Nephron (organoid): Measurements from ENCODE around the gene FOXK1.
A peak's percentile ranks its signal among the peaks of the same experiment; 100 is the strongest.

Experiments
- H3K27ac Mint-ChIP-seq, 3 experiments: 2 replicates each; pipeline ENCODE4 v1.8.0; 2020; ENCODE audit warnings: mixed read lengths in 3 of 3, mild to moderate bottlenecking in 2 of 3, moderate library complexity in 1 of 3
- H3K27me3 Mint-ChIP-seq: 2 replicates; pipeline ENCODE4 v1.8.0; 2021; ENCODE audit warnings: low read depth, mild to moderate bottlenecking, moderate library complexity, mixed read lengths
- H3K36me3 Mint-ChIP-seq: 2 replicates; pipeline ENCODE4 v1.8.0; 2020; ENCODE audit warnings: low read depth, mixed read lengths
- H3K4me1 Mint-ChIP-seq: 2 replicates; pipeline ENCODE4 v1.8.0; 2020; ENCODE audit warnings: mixed read lengths
- H3K4me3 Mint-ChIP-seq, 3 experiments: 2 replicates each; pipeline ENCODE4 v1.8.0; 2020; ENCODE audit warnings: mild to moderate bottlenecking in 3 of 3, mixed read lengths in 3 of 3, moderate library complexity in 2 of 3
- H3K9me3 Mint-ChIP-seq: 2 replicates; pipeline ENCODE4 v1.8.0; 2020; ENCODE audit warnings: mixed read lengths
- CTCF ChIP-seq, 3 experiments: fragments of 200-600 bp; sonication (generic); IDR thresholded peaks; one replicate each; pipeline ENCODE4 v1.5.0; 2021; ENCODE audit warnings: antibody characterized with exemption in 3 of 3; ENCODE audit not compliant: unreplicated experiment in 3 of 3

FOXK1 gene

GRCh38 chr7:4698707-4699275 lies 16.7 kb downstream of the FOXK1 start:
- H3K36me3 Mint-ChIP-seq, result no peaks in the 10 kb centered on the region
- H3K27ac Mint-ChIP-seq, result no peak overlapping the region
- no peak for TF ChIP-seq CTCF (IDR thresholded peaks at IDR 0.05; ENCODE audit: unreplicated experiment in 3 of 3)
- no peaks in the 10 kb centered on the region for H3K27me3 Mint-ChIP-seq
- no peaks in the 10 kb centered on the region for H3K9me3 Mint-ChIP-seq
- peaks cover 52% of the 10 kb centered on the region for H3K4me1 Mint-ChIP-seq
- H3K4me3 Mint-ChIP-seq, result no peak overlapping the region

GRCh38 chr7:4699841-4700240 lies 17.7 kb downstream of the FOXK1 start:
- Mint-ChIP-seq H3K9me3 (no peaks in the 10 kb centered on the region), H3K27me3 (no peaks in the 10 kb centered on the region), H3K4me3 (no peak overlapping the region), H3K27ac (peak overlapping the region; percentile 58 to 79 (median 63)), H3K4me1 (peaks cover 43% of the 10 kb centered on the region), H3K36me3 (no peaks in the 10 kb centered on the region)
- no peak for TF ChIP-seq CTCF (IDR thresholded peaks at IDR 0.05; ENCODE audit: unreplicated experiment in 3 of 3)

GRCh38 chr7:4700577-4701235 lies 18.6 kb downstream of the FOXK1 start:
- Mint-ChIP-seq H3K27ac (peak overlapping the region; percentile 48 to 81 (median 74)), H3K36me3 (no peaks in the 10 kb centered on the region), H3K27me3 (no peaks in the 10 kb centered on the region), H3K9me3 (no peaks in the 10 kb centered on the region), H3K4me3 (no peak overlapping the region), H3K4me1 (peaks cover 44% of the 10 kb centered on the region)
- TF ChIP-seq CTCF (IDR thresholded peaks at IDR 0.05; ENCODE audit: unreplicated experiment in 3 of 3), result no peak

GRCh38 chr7:4702961-4703512 lies 20.9 kb downstream of the FOXK1 start:
- TF ChIP-seq CTCF (IDR thresholded peaks at IDR 0.05; ENCODE audit: unreplicated experiment in 3 of 3), result no peak
- Mint-ChIP-seq H3K27me3 (no peaks in the 10 kb centered on the region), H3K4me1 (peaks cover 53% of the 10 kb centered on the region), H3K36me3 (no peaks in the 10 kb centered on the region), H3K4me3 (no peak overlapping the region), H3K27ac (peak overlapping the region; percentile 31 to 63 (median 63)), H3K9me3 (no peaks in the 10 kb centered on the region)

DNA sequence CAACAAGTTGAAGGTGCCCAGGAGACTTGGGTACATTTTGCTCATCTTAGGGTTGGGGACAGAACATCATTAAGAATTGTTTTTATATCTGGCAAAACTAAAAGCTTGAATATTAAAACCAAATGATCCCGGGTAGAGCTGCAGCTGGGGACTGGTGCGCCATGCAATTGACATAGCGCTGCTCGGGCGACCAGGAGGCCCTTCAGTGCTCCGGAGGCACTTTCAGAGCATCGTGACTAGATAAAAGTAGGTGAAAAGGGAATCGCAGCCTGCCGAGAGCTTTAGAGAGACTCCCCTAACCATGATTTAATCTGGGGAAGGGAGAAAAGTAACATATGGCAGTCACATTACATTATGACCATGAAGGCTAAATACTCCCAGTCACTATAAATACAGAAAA lies 21.4 kb downstream of the FOXK1 start:
- H3K27me3 Mint-ChIP-seq, result no peaks in the 10 kb centered on the region
- H3K9me3 Mint-ChIP-seq, result no peaks in the 10 kb centered on the region
- H3K4me1 Mint-ChIP-seq, result peaks cover 55% of the 10 kb centered on the region
- H3K27ac Mint-ChIP-seq, result peak overlapping the region; percentile 31 to 63 (median 63)
- no peak overlapping the region for H3K4me3 Mint-ChIP-seq
- no peak for TF ChIP-seq CTCF (IDR thresholded peaks at IDR 0.05; ENCODE audit: unreplicated experiment in 3 of 3)
- no peaks in the 10 kb centered on the region for H3K36me3 Mint-ChIP-seq
